ENCODE measurements around the gene SLC15A1. TPM values are rescaled to one million over a fixed set of nuclear protein-coding genes. Genes with fewer than 3 reads are reported as not detected.

The SLC15A1 gene
- polyA plus RNA-seq, 1 donor (not counting 4 experiments of a cell fraction or from before 2014, with no cell fraction given) = 0.10 TPM

DNA sequence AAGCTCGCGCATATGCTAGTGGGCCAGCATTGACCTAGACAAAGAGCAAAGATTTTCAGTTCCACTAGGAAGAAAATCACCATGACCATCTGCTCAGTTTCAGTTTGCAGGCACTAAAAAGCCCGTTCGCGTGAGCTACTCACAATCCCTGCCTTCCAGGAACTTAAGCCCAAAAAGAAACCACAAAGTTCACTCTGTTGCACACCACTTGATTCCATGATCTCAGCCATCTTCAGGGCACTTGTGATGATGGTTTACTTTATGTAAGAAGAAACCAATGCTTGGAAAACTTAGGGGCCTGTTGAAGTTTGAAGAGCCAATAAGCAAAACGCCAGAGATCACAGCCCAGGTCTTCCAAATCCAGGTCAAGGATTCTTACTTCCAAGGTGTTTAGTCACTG lies 45.0 kb upstream of the SLC15A1 start:
- no peak for FAIRE-seq
- Histone ChIP-seq H3K36me3 (ENCODE audit: control insufficient read depth in 2 of 2, extremely low read depth in 1 of 2, insufficient read depth in 2 of 2, low read length in 2 of 2) (peaks cover 34 to 56% of the 10 kb centered on the region in 2 experiments), H3K9me1 (ENCODE audit: control insufficient read depth, extremely low read depth, insufficient read depth, low read length) (no peaks in the 10 kb centered on the region), H3K27ac (ENCODE audit: control insufficient read depth, insufficient read depth, low read length) (no peak overlapping the region), H3K4me1 (ENCODE audit: control insufficient read depth, extremely low read depth, insufficient read depth, low read length) (no peaks in the 10 kb centered on the region), H3K4me2 (ENCODE audit: control insufficient read depth, extremely low read depth, insufficient read depth, low read depth, low read length) (no peak overlapping the region), H2AFZ (ENCODE audit: control insufficient read depth, low read length) (no peak overlapping the region), H3K9ac (ENCODE audit: control insufficient read depth, extremely low read depth, insufficient read depth, low read length) (no peak overlapping the region), H4K20me1 (ENCODE audit: control insufficient read depth, extremely low read depth, insufficient read depth, low read length) (no peaks in the 10 kb centered on the region), H3K4me3 (ENCODE audit: control insufficient read depth in 2 of 3, extremely low read depth in 1 of 3, insufficient read depth in 2 of 3, low read depth in 1 of 3, low read length in 3 of 3) (no peak overlapping the region), H3K9me3 (ENCODE audit: control insufficient read depth, low read depth, low read length) (no peaks in the 10 kb centered on the region), H3K79me2 (ENCODE audit: control insufficient read depth, insufficient read depth, low read length) (no peaks in the 10 kb centered on the region), H3K27me3 (ENCODE audit: control insufficient read depth, extremely low read depth, insufficient read depth, low read length) (no peaks in the 10 kb centered on the region)
- DNase-seq (ENCODE audit: low read depth, low spot score) = no peak
- TF ChIP-seq, protein P1, sequence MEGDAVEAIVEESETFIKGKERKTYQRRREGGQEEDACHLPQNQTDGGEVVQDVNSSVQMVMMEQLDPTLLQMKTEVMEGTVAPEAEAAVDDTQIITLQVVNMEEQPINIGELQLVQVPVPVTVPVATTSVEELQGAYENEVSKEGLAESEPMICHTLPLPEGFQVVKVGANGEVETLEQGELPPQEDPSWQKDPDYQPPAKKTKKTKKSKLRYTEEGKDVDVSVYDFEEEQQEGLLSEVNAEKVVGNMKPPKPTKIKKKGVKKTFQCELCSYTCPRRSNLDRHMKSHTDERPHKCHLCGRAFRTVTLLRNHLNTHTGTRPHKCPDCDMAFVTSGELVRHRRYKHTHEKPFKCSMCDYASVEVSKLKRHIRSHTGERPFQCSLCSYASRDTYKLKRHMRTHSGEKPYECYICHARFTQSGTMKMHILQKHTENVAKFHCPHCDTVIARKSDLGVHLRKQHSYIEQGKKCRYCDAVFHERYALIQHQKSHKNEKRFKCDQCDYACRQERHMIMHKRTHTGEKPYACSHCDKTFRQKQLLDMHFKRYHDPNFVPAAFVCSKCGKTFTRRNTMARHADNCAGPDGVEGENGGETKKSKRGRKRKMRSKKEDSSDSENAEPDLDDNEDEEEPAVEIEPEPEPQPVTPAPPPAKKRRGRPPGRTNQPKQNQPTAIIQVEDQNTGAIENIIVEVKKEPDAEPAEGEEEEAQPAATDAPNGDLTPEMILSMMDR (optimal IDR thresholded peaks at IDR 0.05 in 1 of 3, IDR thresholded peaks at IDR 0.05 in 1 of 3, conservative IDR thresholded peaks at IDR 0.05 in 1 of 3; ENCODE audit: extremely low read depth in 1 of 3, insufficient read depth in 2 of 3, low read length in 3 of 3) = no peak
- TF ChIP-seq EZH2 (IDR thresholded peaks at IDR 0.05; ENCODE audit: low read length) = no peak
- dilution Hi-C loops (cut with MboI; ENCODE audit: extremely low pct_ligation_motif_present, low sequenced_read_pairs) = no loop called here

GRCh38 chr13:98796798-98797197 lies 44.3 kb upstream of the SLC15A1 start:
- Histone ChIP-seq H3K27me3 (ENCODE audit: control insufficient read depth, extremely low read depth, insufficient read depth, low read length) (no peaks in the 10 kb centered on the region), H3K36me3 (ENCODE audit: control insufficient read depth in 2 of 2, extremely low read depth in 1 of 2, insufficient read depth in 2 of 2, low read length in 2 of 2) (peaks cover 32 to 57% of the 10 kb centered on the region in 2 experiments), H4K20me1 (ENCODE audit: control insufficient read depth, extremely low read depth, insufficient read depth, low read length) (no peaks in the 10 kb centered on the region), H2AFZ (ENCODE audit: control insufficient read depth, low read length) (no peak overlapping the region), H3K9me1 (ENCODE audit: control insufficient read depth, extremely low read depth, insufficient read depth, low read length) (no peaks in the 10 kb centered on the region), H3K79me2 (ENCODE audit: control insufficient read depth, insufficient read depth, low read length) (no peaks in the 10 kb centered on the region), H3K4me3 (ENCODE audit: control insufficient read depth in 2 of 3, extremely low read depth in 1 of 3, insufficient read depth in 2 of 3, low read depth in 1 of 3, low read length in 3 of 3) (no peak overlapping the region), H3K9ac (ENCODE audit: control insufficient read depth, extremely low read depth, insufficient read depth, low read length) (no peak overlapping the region), H3K27ac (ENCODE audit: control insufficient read depth, insufficient read depth, low read length) (no peak overlapping the region), H3K4me1 (ENCODE audit: control insufficient read depth, extremely low read depth, insufficient read depth, low read length) (no peaks in the 10 kb centered on the region), H3K9me3 (ENCODE audit: control insufficient read depth, low read depth, low read length) (no peaks in the 10 kb centered on the region), H3K4me2 (ENCODE audit: control insufficient read depth, extremely low read depth, insufficient read depth, low read depth, low read length) (no peak overlapping the region)
- no peak for DNase-seq (ENCODE audit: low read depth, low spot score)
- dilution Hi-C loops (cut with MboI; ENCODE audit: extremely low pct_ligation_motif_present, low sequenced_read_pairs) = no loop called here
- no peak for TF ChIP-seq EZH2 (IDR thresholded peaks at IDR 0.05; ENCODE audit: low read length)
- FAIRE-seq = no peak

DNA sequence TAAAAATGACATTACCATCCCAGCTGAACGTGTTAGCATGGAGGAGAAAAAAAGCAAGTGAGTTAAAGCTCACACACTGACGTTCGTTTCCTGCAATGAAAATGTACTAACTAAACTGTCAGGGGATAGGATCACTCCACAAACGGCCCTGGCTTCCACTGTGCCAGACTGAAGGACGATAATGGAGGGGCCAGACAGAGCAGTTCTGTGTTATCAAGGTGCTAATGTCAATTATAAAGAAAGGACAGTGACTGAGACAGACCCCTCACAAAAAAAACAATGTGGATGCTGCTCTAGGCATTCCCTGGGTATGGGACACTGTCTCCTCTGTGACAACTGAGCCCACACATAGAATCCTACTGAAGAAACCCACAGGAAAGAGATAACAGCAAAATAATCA lies 43.7 kb upstream of the SLC15A1 start:
- no peaks in the 10 kb centered on the region for H4K20me1 ChIP-seq (ENCODE audit: control insufficient read depth, extremely low read depth, insufficient read depth, low read length)
- peaks cover 32 to 59% of the 10 kb centered on the region in 2 experiments for H3K36me3 ChIP-seq (ENCODE audit: control insufficient read depth in 2 of 2, extremely low read depth in 1 of 2, insufficient read depth in 2 of 2, low read length in 2 of 2)
- dilution Hi-C loops (cut with MboI; ENCODE audit: extremely low pct_ligation_motif_present, low sequenced_read_pairs) = no loop called here
- H2AFZ ChIP-seq (ENCODE audit: control insufficient read depth, low read length) = no peak overlapping the region
- H3K4me2 ChIP-seq (ENCODE audit: control insufficient read depth, extremely low read depth, insufficient read depth, low read depth, low read length) = no peak overlapping the region
- H3K9ac ChIP-seq (ENCODE audit: control insufficient read depth, extremely low read depth, insufficient read depth, low read length) = no peak overlapping the region
- H3K9me1 ChIP-seq (ENCODE audit: control insufficient read depth, extremely low read depth, insufficient read depth, low read length) = no peaks in the 10 kb centered on the region
- DNase-seq (ENCODE audit: low read depth, low spot score) = no peak
- no peaks in the 10 kb centered on the region for H3K4me1 ChIP-seq (ENCODE audit: control insufficient read depth, extremely low read depth, insufficient read depth, low read length)
- no peak overlapping the region for H3K27ac ChIP-seq (ENCODE audit: control insufficient read depth, insufficient read depth, low read length)
- no peak overlapping the region for H3K4me3 ChIP-seq (ENCODE audit: control insufficient read depth in 2 of 3, extremely low read depth in 1 of 3, insufficient read depth in 2 of 3, low read depth in 1 of 3, low read length in 3 of 3)
- H3K9me3 ChIP-seq (ENCODE audit: control insufficient read depth, low read depth, low read length) = no peaks in the 10 kb centered on the region
- no peaks in the 10 kb centered on the region for H3K79me2 ChIP-seq (ENCODE audit: control insufficient read depth, insufficient read depth, low read length)
- TF ChIP-seq EZH2 (IDR thresholded peaks at IDR 0.05; ENCODE audit: low read length) = no peak
- TF ChIP-seq, protein P1 (optimal IDR thresholded peaks at IDR 0.05 in 1 of 3, IDR thresholded peaks at IDR 0.05 in 1 of 3, conservative IDR thresholded peaks at IDR 0.05 in 1 of 3; ENCODE audit: extremely low read depth in 1 of 3, insufficient read depth in 2 of 3, low read length in 3 of 3) = no peak
- no peaks in the 10 kb centered on the region for H3K27me3 ChIP-seq (ENCODE audit: control insufficient read depth, extremely low read depth, insufficient read depth, low read length)
- FAIRE-seq = no peak

Data from keratinocyte (primary cell).